HG02798 (cell line): ENCODE measurements around the gene TNRC6B.
A peak's percentile ranks its signal among the peaks of the same experiment; 100 is the strongest.
"Not testable (repeated sequence)": the region's sequence is repeated elsewhere in the genome, so short reads cannot be mapped to it uniquely, and the experiment has no call there.

Experiments
- ATAC-seq: cut with Tn5 transposase; IDR thresholded peaks from one replicate; pipeline ENCODE4 v1.9.1; 2021; ENCODE audit warnings: mild to moderate bottlenecking; ENCODE audit not compliant: unreplicated experiment, poor library complexity

TNRC6B gene

DNA sequence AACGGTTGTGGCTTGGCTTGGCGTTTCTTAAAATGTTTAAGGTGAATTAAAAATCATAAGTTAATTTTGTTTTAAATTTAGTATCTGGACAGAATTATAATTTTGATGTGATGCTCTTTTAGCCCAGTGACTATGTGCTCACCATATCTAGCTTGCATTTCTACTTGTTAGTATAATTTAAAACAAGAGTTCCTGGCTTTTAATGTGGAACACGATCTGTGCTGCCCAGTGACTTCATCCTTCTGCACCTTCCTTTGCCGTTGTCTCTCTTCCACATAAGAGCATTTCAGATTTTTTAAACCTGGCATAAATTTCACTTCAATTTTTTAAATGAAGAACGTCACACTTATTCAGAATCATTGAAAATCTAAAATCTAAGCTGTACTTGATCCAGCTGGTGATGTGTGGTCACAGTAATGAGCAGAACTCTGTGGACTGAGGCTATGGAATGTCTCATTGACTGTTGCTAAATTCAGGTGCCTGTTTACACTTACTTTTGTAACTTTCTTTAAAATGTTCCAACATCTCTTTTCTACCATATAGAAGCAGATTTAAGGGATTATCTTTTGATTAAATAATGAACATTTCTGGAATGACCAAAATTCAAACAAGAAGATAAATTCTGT, 93.1 kb downstream of the TNRC6B start:
- no peak for ATAC-seq

- no peak for ATAC-seq
These were observed 93.7 kb downstream of the TNRC6B start for GRCh38 chr22:40271440-40271839.

GRCh38 chr22:40273319-40273718, 95.6 kb downstream of the TNRC6B start:
- no peak for ATAC-seq

GRCh38 chr22:40276996-40277823, 99.5 kb downstream of the TNRC6B start:
- no peak for ATAC-seq

DNA sequence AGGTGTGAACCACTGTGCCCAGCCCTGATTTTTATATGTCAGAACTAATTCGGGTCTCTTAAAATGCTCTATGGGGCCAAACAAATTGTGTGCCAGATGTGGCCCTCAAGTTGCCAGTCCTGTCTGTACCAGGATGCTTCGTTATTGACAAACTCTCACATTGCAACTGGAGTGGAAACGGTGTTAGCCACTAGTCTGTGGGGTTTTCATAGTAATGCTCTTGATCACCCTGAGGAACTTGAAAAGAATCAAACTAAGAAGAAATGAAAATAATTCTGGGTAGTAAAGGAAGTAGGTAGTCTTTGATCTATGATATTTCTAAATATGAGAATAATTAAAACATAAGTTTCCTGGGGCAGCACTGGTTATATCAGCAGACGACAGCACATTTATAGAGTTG, 101.3 kb downstream of the TNRC6B start:
- no peak for ATAC-seq

- ATAC-seq, result no peak
These were observed 104.0 kb downstream of the TNRC6B start for GRCh38 chr22:40281717-40282116.

GRCh38 chr22:40285513-40285912, 107.8 kb downstream of the TNRC6B start:
- no peak for ATAC-seq

- ATAC-seq, result peak; percentile 61
These were observed 112.3 kb downstream of the TNRC6B start for GRCh38 chr22:40289991-40290459.

- no peak for ATAC-seq
These were observed 112.8 kb downstream of the TNRC6B start for GRCh38 chr22:40290516-40290915.

- no peak for ATAC-seq
These were observed 117.0 kb downstream of the TNRC6B start for GRCh38 chr22:40294696-40295095.

GRCh38 chr22:40300316-40300715, 122.6 kb downstream of the TNRC6B start:
- ATAC-seq, result no peak

DNA sequence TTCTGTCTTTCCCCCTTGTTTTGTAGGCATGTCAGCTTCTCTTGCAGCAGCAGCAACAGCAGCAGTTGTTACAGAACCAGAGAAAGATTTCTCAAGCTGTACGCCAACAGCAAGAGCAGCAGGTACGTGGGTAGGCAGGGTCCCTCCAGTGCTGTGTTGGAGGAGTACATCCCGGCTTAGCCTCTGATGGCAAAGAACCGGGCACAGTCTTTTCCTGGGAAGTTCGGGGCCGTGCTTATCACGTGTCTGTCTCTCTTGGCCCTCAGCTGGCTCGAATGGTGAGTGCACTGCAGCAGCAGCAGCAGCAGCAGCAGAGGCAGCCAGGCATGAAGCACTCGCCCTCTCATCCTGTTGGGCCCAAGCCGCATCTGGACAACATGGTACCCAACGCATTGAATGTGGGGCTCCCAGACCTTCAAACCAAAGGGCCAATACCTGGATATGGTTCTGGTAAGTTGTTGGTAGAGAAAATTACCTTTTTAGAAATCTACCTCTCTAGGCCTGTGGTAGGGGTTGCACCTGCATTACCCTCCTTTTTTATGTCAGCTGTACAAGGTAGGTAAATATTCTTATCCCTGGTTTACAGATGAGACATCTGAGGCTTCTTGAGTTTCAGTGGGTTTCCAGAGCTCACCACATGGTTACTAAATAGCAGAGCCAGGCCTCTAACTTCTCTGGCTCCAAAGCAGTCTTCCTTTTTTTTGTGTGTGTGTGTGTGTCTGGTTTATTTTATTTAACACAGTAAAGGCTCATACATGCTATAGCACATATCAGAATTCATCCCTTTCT, 123.4 kb downstream of the TNRC6B start:
- ATAC-seq, result peak; percentile 82

DNA sequence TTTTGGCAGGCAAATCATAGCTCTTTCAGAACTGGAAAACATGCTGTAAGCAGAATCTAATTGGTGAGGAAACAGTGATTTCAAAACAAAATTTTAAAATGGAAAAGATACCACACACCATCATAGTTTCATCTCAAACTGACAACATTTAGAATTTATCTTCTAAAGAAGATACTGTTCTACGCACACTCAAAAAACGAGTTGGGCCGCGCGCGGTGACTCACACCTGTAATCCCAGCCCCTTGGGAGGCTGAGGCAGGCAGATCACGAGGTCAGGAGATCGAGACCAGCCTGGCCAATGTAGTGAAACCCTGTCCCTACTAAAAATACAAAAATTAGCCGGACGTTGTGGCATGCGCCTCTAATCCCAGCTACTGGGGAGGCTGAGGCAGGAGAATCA, 124.4 kb downstream of the TNRC6B start:
- no peak for ATAC-seq

GRCh38 chr22:40305625-40306024, 127.9 kb downstream of the TNRC6B start:
- ATAC-seq, result no peak

GRCh38 chr22:40308999-40309573, 131.4 kb downstream of the TNRC6B start:
- ATAC-seq, result no peak

DNA sequence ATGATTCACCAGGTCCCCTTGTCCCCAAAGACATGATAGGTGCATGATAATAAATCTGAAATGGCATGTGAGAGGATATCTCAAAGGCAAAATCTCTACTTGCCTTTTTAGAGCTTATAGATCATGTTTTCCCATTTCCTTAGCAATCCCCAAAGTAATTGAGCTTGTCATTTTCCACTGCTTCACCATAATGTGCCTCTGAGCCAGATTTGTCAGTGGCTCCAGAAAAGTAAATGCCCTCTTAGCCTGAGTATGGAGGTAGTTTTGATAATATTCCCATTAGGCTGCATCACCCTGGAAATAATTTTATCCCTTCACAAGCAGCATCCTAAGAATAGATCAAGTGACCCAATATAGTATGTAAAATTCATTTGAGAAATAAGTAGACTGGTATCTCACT, 131.9 kb downstream of the TNRC6B start:
- no peak for ATAC-seq

DNA sequence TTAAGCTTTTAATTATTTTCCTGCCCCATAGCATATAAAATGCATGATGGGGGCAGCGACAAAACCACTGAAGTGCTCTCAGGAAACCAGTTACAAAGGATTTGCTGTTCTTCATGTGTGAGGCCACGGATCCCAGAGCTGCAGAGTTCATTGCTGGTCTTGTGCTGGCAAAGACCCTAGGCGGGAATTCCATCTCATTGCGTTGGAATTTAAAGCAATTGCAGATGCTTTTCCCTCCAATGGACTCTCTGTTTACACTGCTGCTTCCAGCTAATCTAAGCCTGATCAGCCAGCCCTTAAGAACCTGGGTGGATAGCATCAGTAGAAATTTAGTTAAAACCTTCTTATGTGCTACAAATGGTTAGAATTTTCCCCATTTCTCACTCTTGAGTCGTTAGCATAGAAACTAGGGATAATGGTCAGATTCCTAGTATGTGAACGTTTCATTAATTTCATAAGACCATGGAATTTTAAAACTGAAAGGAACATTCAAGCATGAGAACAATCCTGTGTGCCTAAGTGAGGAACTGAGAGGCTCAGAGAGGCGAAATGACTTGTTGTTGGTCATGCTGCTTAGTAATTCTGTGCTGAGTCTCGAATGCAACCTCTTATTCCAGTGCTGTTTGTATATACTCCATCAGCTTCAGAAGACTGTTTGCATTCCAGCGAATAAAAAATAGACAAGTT, 132.5 kb downstream of the TNRC6B start:
- no peak for ATAC-seq

GRCh38 chr22:40310768-40311120, 133.0 kb downstream of the TNRC6B start:
- ATAC-seq, result no peak

GRCh38 chr22:40311646-40312045, 133.9 kb downstream of the TNRC6B start:
- ATAC-seq, result not testable (repeated sequence)

DNA sequence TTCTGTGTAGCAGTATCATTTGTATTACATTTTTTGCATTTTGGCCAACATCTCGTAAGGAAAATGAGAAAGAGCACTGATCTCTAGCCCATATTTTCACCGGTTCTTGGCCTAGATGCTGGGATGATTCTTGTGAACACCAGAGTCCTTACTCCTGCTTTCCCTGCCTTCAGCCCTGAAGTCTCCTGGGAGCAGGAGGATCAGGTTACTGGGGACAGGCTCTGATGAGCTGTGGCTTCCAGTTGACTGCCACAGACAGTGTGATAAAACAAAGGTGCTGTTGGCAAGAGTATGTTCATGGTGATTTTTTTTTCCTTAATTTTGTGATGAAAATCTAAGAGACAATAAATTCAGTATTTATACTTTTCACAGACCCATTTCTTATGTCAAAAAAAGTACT, 134.3 kb downstream of the TNRC6B start:
- ATAC-seq, result no peak
